Measurements from ENCODE around the gene CHI3L1.

The CHI3L1 gene

GRCh38 chr1:203215573-203215972 lies 29.1 kb upstream of the CHI3L1 start:
- H3K4me3 ChIP-seq (ENCODE audit: low read depth, low read length), result no peak overlapping the region
- TF ChIP-seq CTCF (IDR thresholded peaks at IDR 0.05; ENCODE audit: low read depth, low read length, missing control alignments), result no peak
- in situ Hi-C loops (cut with HindIII; ENCODE audit: low sequenced_read_pairs), result no loop called here
- DNase-seq (ENCODE audit: low read depth), result no peak

- no peak overlapping the region for H3K4me3 ChIP-seq (ENCODE audit: low read depth, low read length)
- no peak for DNase-seq (ENCODE audit: low read depth)
- in situ Hi-C loops (cut with HindIII; ENCODE audit: low sequenced_read_pairs), result loop anchor here (5.0 kb wide), 1 partner anchor 53 kb away; no protein-coding TSS in a partner anchor
- no peak for TF ChIP-seq CTCF (IDR thresholded peaks at IDR 0.05; ENCODE audit: low read depth, low read length, missing control alignments)
Measured at GRCh38 chr1:203214871-203215270, 28.4 kb upstream of the CHI3L1 start.

- no peak overlapping the region for H3K4me3 ChIP-seq (ENCODE audit: low read depth, low read length)
- no peak for DNase-seq (ENCODE audit: low read depth)
- in situ Hi-C loops (cut with HindIII; ENCODE audit: low sequenced_read_pairs), result loop anchor here (5.0 kb wide), 1 partner anchor 51 kb away; no protein-coding TSS in a partner anchor
- TF ChIP-seq CTCF (IDR thresholded peaks at IDR 0.05; ENCODE audit: low read depth, low read length, missing control alignments), result no peak
Measured at GRCh38 chr1:203213126-203213525, 26.6 kb upstream of the CHI3L1 start.

- H3K4me3 ChIP-seq (ENCODE audit: low read depth, low read length), result no peak overlapping the region
- TF ChIP-seq CTCF (IDR thresholded peaks at IDR 0.05; ENCODE audit: low read depth, low read length, missing control alignments), result no peak
Measured at GRCh38 chr1:203211812-203212211, 25.3 kb upstream of the CHI3L1 start.

GRCh38 chr1:203210988-203211387 lies 24.5 kb upstream of the CHI3L1 start:
- no peak overlapping the region for H3K4me3 ChIP-seq (ENCODE audit: low read depth, low read length)
- in situ Hi-C loops (cut with HindIII; ENCODE audit: low sequenced_read_pairs), result loop anchor here (5.0 kb wide), 1 partner anchor 49 kb away; no protein-coding TSS in a partner anchor

More at GRCh38 chr1:203211812-203212211, 25.3 kb upstream of the CHI3L1 start:
- DNase-seq (ENCODE audit: low read depth), result no peak
- in situ Hi-C loops (cut with HindIII; ENCODE audit: low sequenced_read_pairs), result loop anchor here (5.0 kb wide), 1 partner anchor 50 kb away; no protein-coding TSS in a partner anchor

GRCh38 chr1:203210350-203210749 lies 23.8 kb upstream of the CHI3L1 start:
- TF ChIP-seq CTCF (IDR thresholded peaks at IDR 0.05; ENCODE audit: low read depth, low read length, missing control alignments), result no peak
- H3K4me3 ChIP-seq (ENCODE audit: low read depth, low read length), result no peak overlapping the region
- no peak for DNase-seq (ENCODE audit: low read depth)
- in situ Hi-C loops (cut with HindIII; ENCODE audit: low sequenced_read_pairs), result loop anchor here (5.0 kb wide), 1 partner anchor 48 kb away; no protein-coding TSS in a partner anchor

More at GRCh38 chr1:203210988-203211387, 24.5 kb upstream of the CHI3L1 start:
- DNase-seq (ENCODE audit: low read depth), result no peak
- TF ChIP-seq CTCF (IDR thresholded peaks at IDR 0.05; ENCODE audit: low read depth, low read length, missing control alignments), result no peak
